PC-9 (cell line): ENCODE results near the gene PARK7. TPM values are rescaled to one million over a fixed set of nuclear protein-coding genes. Genes with fewer than 3 reads are reported as not detected.

Experiments used
- BruUV-seq: library from RNA; stranded (reverse); fragments of 400-500 nt; replicated peaks from 2 replicates; lab custom pipeline; 2021; lab: Mats Ljungman, UMichigan
- CTCF ChIA-PET: fragments of 300-600 bp; sonication (Branson Sonifier 250); formaldehyde crosslinking; loops from one replicate; lab custom pipeline; 2022; ENCODE audit warnings: antibody characterized with exemption; lab: Charles Lee
- POLR2A ChIA-PET: fragments of 300-600 bp; sonication (Branson Sonifier 250); formaldehyde crosslinking; loops from one replicate; lab custom pipeline; 2022; ENCODE audit warnings: antibody characterized with exemption; ENCODE audit not compliant: unreplicated experiment; lab: Charles Lee
- DNase-seq, 2 experiments: peaks; one replicate each; pipeline versions ENCODE4 v3.0.0 to v3.0.0-alpha.2; 2015 to 2022; ENCODE audit warnings: mixed read lengths in 1 of 2
- H2AFZ ChIP-seq: fragments of 200-600 bp; sonication (generic); 2 replicates; pipeline ENCODE4 v1.8.1; 2017; ENCODE audit warnings: antibody characterized with exemption
- H3F3A ChIP-seq: fragments of 200-600 bp; sonication (generic); 2 replicates; pipeline ENCODE4 v1.8.1; 2017; ENCODE audit warnings: antibody characterized with exemption, mild to moderate bottlenecking, low read depth; ENCODE audit not compliant: insufficient read depth
- H3K27ac ChIP-seq: fragments of 200-600 bp; sonication (generic); 2 replicates; pipeline ENCODE4 v1.6.1; 2016; ENCODE audit warnings: mixed run types
- H3K27me3 ChIP-seq: fragments of 200-600 bp; sonication (generic); 2 replicates; pipeline ENCODE4 v1.6.1; 2016; ENCODE audit warnings: low read depth, mixed run types; ENCODE audit not compliant: insufficient read depth
- H3K36me3 ChIP-seq: fragments of 200-600 bp; sonication (generic); 2 replicates; pipeline ENCODE4 v1.6.1; 2016; ENCODE audit warnings: low read depth, mixed run types
- H3K4me1 ChIP-seq: fragments of 200-600 bp; sonication (generic); replicated peaks from 2 replicates; pipeline ENCODE4 v1.6.1; 2016; ENCODE audit warnings: mixed run types; ENCODE audit not compliant: insufficient read depth
- H3K4me2 ChIP-seq: fragments of 200-600 bp; sonication (generic); 2 replicates; pipeline ENCODE4 v1.6.1; 2017; ENCODE audit warnings: mixed run types
- H3K4me3 ChIP-seq: fragments of 200-600 bp; sonication (generic); 2 replicates; pipeline ENCODE4 v1.6.1; 2016; ENCODE audit warnings: mixed run types
- H3K79me2 ChIP-seq: fragments of 200-600 bp; sonication (generic); 2 replicates; pipeline ENCODE4 v1.6.1; 2017; ENCODE audit warnings: low read depth, mixed run types
- H3K9me2 ChIP-seq: fragments of 200-600 bp; sonication (generic); 2 replicates; pipeline ENCODE4 v1.8.1; 2017; ENCODE audit warnings: mild to moderate bottlenecking; ENCODE audit not compliant: insufficient read depth
- H3K9me3 ChIP-seq: fragments of 200-600 bp; sonication (generic); 2 replicates; pipeline ENCODE4 v1.8.1; 2016; ENCODE audit warnings: low read depth; ENCODE audit not compliant: insufficient read depth
- H4K20me1 ChIP-seq: fragments of 200-600 bp; sonication (generic); 2 replicates; pipeline ENCODE4 v1.8.1; 2017; ENCODE audit not compliant: insufficient read depth
- CTCF ChIP-seq: fragments of 200-600 bp; sonication (generic); conservative IDR thresholded peaks from 2 replicates; pipeline ENCODE4 v1.6.1; 2017; ENCODE audit warnings: mixed run types, antibody characterized with exemption, mild to moderate bottlenecking, moderate library complexity
- EZH2 ChIP-seq: fragments of 200-600 bp; sonication (generic); IDR thresholded peaks from 2 replicates; pipeline ENCODE4 v1.8.0; 2017; ENCODE audit warnings: antibody characterized with exemption, low read depth
- intact Hi-C: fragments of 100-400 bp; cut with micrococcal nuclease; formaldehyde crosslinking; loops from one replicate; pipeline ENCODE4 v1.10.0; 2022; ENCODE audit not compliant: unreplicated experiment
- total RNA-seq: library from RNA; stranded (reverse); gene quantifications from 2 replicates; pipeline ENCODE4 v1.2.3, GENCODE V29; 2021

The PARK7 gene
- total RNA-seq, 1 experiment from 2014 or later: 291 TPM

GRCh38 chr1:8013399-8013798 is 51.9 kb downstream of the PARK7 start:
- H3F3A ChIP-seq: peaks cover 98% of the 10 kb centered on the region
- CTCF ChIA-PET: interaction anchor here (0.6 kb wide), 1 partner anchor 148 kb away, joined by 4 read pairs; no protein-coding TSS in a partner anchor
- peak overlapping the region; percentile 48 for H3K27ac ChIP-seq
- no peak for DNase-seq
- H3K27me3 ChIP-seq: no peaks in the 10 kb centered on the region
- no peak overlapping the region for H2AFZ ChIP-seq
- intact Hi-C loops: no loop called here
- H4K20me1 ChIP-seq: peaks cover 75% of the 10 kb centered on the region
- H3K36me3 ChIP-seq: peaks cover 62% of the 10 kb centered on the region
- peak overlapping the region; percentile 91; the same call in 1 of the 2 replicates for H3K4me2 ChIP-seq
- H3K79me2 ChIP-seq: peaks cover 86% of the 10 kb centered on the region
- BruUV-seq: no TSS peak
- H3K9me3 ChIP-seq: no peaks in the 10 kb centered on the region
- no peak for TF ChIP-seq EZH2
- no peak for TF ChIP-seq CTCF
- no peaks in the 10 kb centered on the region for H3K9me2 ChIP-seq
- H3K4me3 ChIP-seq: no peak overlapping the region
- peaks cover 60% of the 10 kb centered on the region for H3K4me1 ChIP-seq
- POLR2A ChIA-PET: no interaction called here

GRCh38 chr1:8013800-8014199 is 52.3 kb downstream of the PARK7 start:
- peaks cover 90% of the 10 kb centered on the region for H3K79me2 ChIP-seq
- ChIA-PET CTCF (interaction anchor here (0.6 kb wide), 1 partner anchor 147 kb away, joined by 4 read pairs; no protein-coding TSS in a partner anchor), POLR2A (no interaction called here)
- intact Hi-C loops: loop anchor here (2.0 kb wide), 1 partner anchor 31 kb away; no protein-coding TSS in a partner anchor
- peak overlapping the region; percentile 91; the same call in 1 of the 2 replicates for H3K4me2 ChIP-seq
- H4K20me1 ChIP-seq: peaks cover 79% of the 10 kb centered on the region
- peaks cover 62% of the 10 kb centered on the region for H3K36me3 ChIP-seq
- H3K9me2 ChIP-seq: no peaks in the 10 kb centered on the region
- H2AFZ ChIP-seq: no peak overlapping the region
- no peak for TF ChIP-seq EZH2
- no peak for TF ChIP-seq CTCF
- H3K27me3 ChIP-seq: no peaks in the 10 kb centered on the region
- peaks cover 64% of the 10 kb centered on the region for H3K4me1 ChIP-seq
- no peaks in the 10 kb centered on the region for H3K9me3 ChIP-seq
- no TSS peak for BruUV-seq
- DNase-seq: no peak
- no peak overlapping the region for H3K4me3 ChIP-seq
- H3F3A ChIP-seq: peaks cover 98% of the 10 kb centered on the region
- H3K27ac ChIP-seq: peak overlapping the region; percentile 90; the same call in 1 of the 2 replicates

- Histone ChIP-seq H3K9me2 (no peaks in the 10 kb centered on the region), H3K9me3 (no peaks in the 10 kb centered on the region), H3K4me2 (peak overlapping the region; percentile 91), H3K27me3 (no peaks in the 10 kb centered on the region), H3K4me3 (no peak overlapping the region), H4K20me1 (peaks cover 86% of the 10 kb centered on the region), H3K79me2 (peaks cover 97% of the 10 kb centered on the region), H3K36me3 (peaks cover 69% of the 10 kb centered on the region), H2AFZ (no peak overlapping the region), H3K27ac (peak overlapping the region; percentile 90), H3K4me1 (peaks cover 70% of the 10 kb centered on the region), H3F3A (peaks cover 98% of the 10 kb centered on the region)
- BruUV-seq: no TSS peak
- DNase-seq: no peak
- no peak for TF ChIP-seq EZH2
- TF ChIP-seq CTCF: no peak
- POLR2A ChIA-PET: interaction anchor here (0.5 to 1.0 kb wide), 4 partner anchors 14 to 187 kb away, joined by 3 to 7 read pairs (median 4); no protein-coding TSS in a partner anchor
- intact Hi-C loops: loop anchor here (2.0 kb wide), 1 partner anchor 32 kb away; no protein-coding TSS in a partner anchor
- CTCF ChIA-PET: interaction anchor here (1.0 to 1.3 kb wide), 4 partner anchors 14 to 329 kb away, joined by 3 to 8 read pairs (median 3); no protein-coding TSS in a partner anchor
Observed at GRCh38 chr1:8014381-8014988, 53.0 kb downstream of the PARK7 start.
